ENCODE measurements around the gene CACNA2D3.

DNA sequence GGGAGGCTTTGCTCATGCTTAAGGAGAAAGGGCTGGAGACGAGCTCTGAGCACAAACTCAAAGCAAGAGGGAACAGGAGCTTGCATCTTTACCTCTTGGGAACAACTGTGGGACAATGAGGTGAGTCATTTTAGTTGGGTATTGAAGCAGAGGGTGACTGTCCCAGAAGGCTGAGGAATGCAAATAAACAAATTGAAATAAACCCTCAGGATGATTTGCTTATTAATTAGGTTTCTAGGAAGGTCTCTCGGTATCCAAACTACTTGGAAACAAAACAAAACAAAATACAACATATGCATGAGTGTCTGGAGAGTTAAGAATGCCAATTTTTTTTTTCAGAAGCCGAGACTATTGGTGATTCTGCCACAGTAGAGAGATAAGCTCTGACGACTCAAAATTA is 38.4 kb upstream of the CACNA2D3 start:
- TF ChIP-seq POLR2A (IDR thresholded peaks at IDR 0.05): no peak
- TF ChIP-seq CTCF (IDR thresholded peaks at IDR 0.05): no peak
